ENCODE measurements around the gene MCTP1. TPM values are rescaled to one million over a fixed set of nuclear protein-coding genes. Genes with fewer than 3 reads are reported as not detected.

The MCTP1 gene
- total RNA-seq, 2 experiments from 2014 or later, result not detected

- no peaks in the 10 kb centered on the region for H3K79me2 ChIP-seq (ENCODE audit: insufficient read depth, low read depth, low read length)
- H3K27ac ChIP-seq (ENCODE audit: low read depth, low read length, poor library complexity, severe bottlenecking), result no peak overlapping the region
- DNase-seq (ENCODE audit: low spot score), result no peak
- no peaks in the 10 kb centered on the region for H3K9me2 ChIP-seq (ENCODE audit: insufficient read depth, low read length)
- no peaks in the 10 kb centered on the region for H3K9me3 ChIP-seq (ENCODE audit: low read length)
- TF ChIP-seq CTCF (conservative IDR thresholded peaks at IDR 0.05; ENCODE audit: low read length) (no peak), EZH2phosphoT487 (IDR thresholded peaks at IDR 0.05; ENCODE audit: borderline replicate concordance, low read depth, low read length) (no peak)
- no peaks in the 10 kb centered on the region for H4K20me1 ChIP-seq (ENCODE audit: insufficient read depth, low read length)
- no peaks in the 10 kb centered on the region for H3K4me1 ChIP-seq (ENCODE audit: insufficient read depth, low read length, poor library complexity, severe bottlenecking)
- POLR2A ChIA-PET, result interaction anchor here (0.6 to 1.3 kb wide), 2 partner anchors 9 to 522 kb away, joined by 4 read pairs; no protein-coding TSS in a partner anchor
- CTCF ChIA-PET (ENCODE audit: unreplicated experiment), result no interaction called here
- no peaks in the 10 kb centered on the region for H3K36me3 ChIP-seq (ENCODE audit: insufficient read depth, low read length)
- H2AFZ ChIP-seq (ENCODE audit: low read length), result no peak overlapping the region
- BruUV-seq (replicated peaks), result no TSS peak
- H3K4me2 ChIP-seq (ENCODE audit: low read length), result no peak overlapping the region
- no peak overlapping the region for H3K4me3 ChIP-seq (ENCODE audit: low read depth, low read length, poor library complexity, severe bottlenecking)
- intact Hi-C loops (cut with micrococcal nuclease; ENCODE audit: unreplicated experiment), result no loop called here
These were observed 241.7 kb downstream of the MCTP1 start for GRCh38 chr5:95043234-95043633.

- no peak overlapping the region for H3K4me2 ChIP-seq (ENCODE audit: low read length)
- H3K4me3 ChIP-seq (ENCODE audit: low read depth, low read length, poor library complexity, severe bottlenecking), result no peak overlapping the region
- H3K79me2 ChIP-seq (ENCODE audit: insufficient read depth, low read depth, low read length), result no peaks in the 10 kb centered on the region
- no peaks in the 10 kb centered on the region for H3K4me1 ChIP-seq (ENCODE audit: insufficient read depth, low read length, poor library complexity, severe bottlenecking)
- no peak overlapping the region for H2AFZ ChIP-seq (ENCODE audit: low read length)
- no peak overlapping the region for H3K27ac ChIP-seq (ENCODE audit: low read depth, low read length, poor library complexity, severe bottlenecking)
- BruUV-seq (replicated peaks), result no TSS peak
- intact Hi-C loops (cut with micrococcal nuclease; ENCODE audit: unreplicated experiment), result no loop called here
- no peaks in the 10 kb centered on the region for H3K9me3 ChIP-seq (ENCODE audit: low read length)
- TF ChIP-seq CTCF (conservative IDR thresholded peaks at IDR 0.05; ENCODE audit: low read length) (no peak), EZH2phosphoT487 (IDR thresholded peaks at IDR 0.05; ENCODE audit: borderline replicate concordance, low read depth, low read length) (no peak)
- no peaks in the 10 kb centered on the region for H4K20me1 ChIP-seq (ENCODE audit: insufficient read depth, low read length)
- ChIA-PET CTCF (ENCODE audit: unreplicated experiment) (no interaction called here), POLR2A (interaction anchor here (1.3 kb wide), 1 partner anchor 10 kb away, joined by 4 read pairs; no protein-coding TSS in a partner anchor)
- no peaks in the 10 kb centered on the region for H3K36me3 ChIP-seq (ENCODE audit: insufficient read depth, low read length)
- DNase-seq (ENCODE audit: low spot score), result no peak
- H3K9me2 ChIP-seq (ENCODE audit: insufficient read depth, low read length), result no peaks in the 10 kb centered on the region
These were observed 242.9 kb downstream of the MCTP1 start for GRCh38 chr5:95042037-95042436.

- BruUV-seq (replicated peaks), result no TSS peak
- CTCF ChIA-PET (ENCODE audit: unreplicated experiment), result no interaction called here
- H3K9me2 ChIP-seq (ENCODE audit: insufficient read depth, low read length), result no peaks in the 10 kb centered on the region
- no peak overlapping the region for H3K4me2 ChIP-seq (ENCODE audit: low read length)
- no peak for DNase-seq (ENCODE audit: low spot score)
- POLR2A ChIA-PET, result interaction anchor here (0.6 kb wide), 1 partner anchor 13 kb away, joined by 4 read pairs; no protein-coding TSS in a partner anchor
- intact Hi-C loops (cut with micrococcal nuclease; ENCODE audit: unreplicated experiment), result no loop called here
- no peak overlapping the region for H3K27ac ChIP-seq (ENCODE audit: low read depth, low read length, poor library complexity, severe bottlenecking)
- TF ChIP-seq CTCF (conservative IDR thresholded peaks at IDR 0.05; ENCODE audit: low read length), result no peak
- no peak for TF ChIP-seq EZH2phosphoT487 (IDR thresholded peaks at IDR 0.05; ENCODE audit: borderline replicate concordance, low read depth, low read length)
- no peaks in the 10 kb centered on the region for H3K9me3 ChIP-seq (ENCODE audit: low read length)
- no peak overlapping the region for H2AFZ ChIP-seq (ENCODE audit: low read length)
- H3K36me3 ChIP-seq (ENCODE audit: insufficient read depth, low read length), result no peaks in the 10 kb centered on the region
- no peaks in the 10 kb centered on the region for H3K79me2 ChIP-seq (ENCODE audit: insufficient read depth, low read depth, low read length)
- H4K20me1 ChIP-seq (ENCODE audit: insufficient read depth, low read length), result no peaks in the 10 kb centered on the region
- H3K4me3 ChIP-seq (ENCODE audit: low read depth, low read length, poor library complexity, severe bottlenecking), result no peak overlapping the region
- no peaks in the 10 kb centered on the region for H3K4me1 ChIP-seq (ENCODE audit: insufficient read depth, low read length, poor library complexity, severe bottlenecking)
These were observed 248.8 kb downstream of the MCTP1 start for GRCh38 chr5:95035891-95036685.
